Suprapubic skin (tissue), 4 donors: ENCODE results near the gene BAHCC1. TPM values are rescaled to one million over a fixed set of nuclear protein-coding genes. Genes with fewer than 3 reads are reported as not detected.
"Not testable (repeated sequence)": the region's sequence is repeated elsewhere in the genome, so short reads cannot be mapped to it uniquely, and the experiment has no call there.

ENCODE experiments used
- DNase-seq, 2 donors: peaks; one replicate each; pipeline ENCODE4 v3.0.0-alpha.2; 2019; ENCODE audit warnings: low spot score in 2 of 2
- H3K27ac ChIP-seq: fragments of 200-600 bp; sonication (generic); one replicate; pipeline ENCODE4 v1.5.1; 2019
- H3K27me3 ChIP-seq: fragments of 200-600 bp; sonication (generic); one replicate; pipeline ENCODE4 v1.5.1; 2019
- H3K36me3 ChIP-seq: fragments of 200-600 bp; sonication (generic); one replicate; pipeline ENCODE4 v1.5.1; 2019
- H3K4me1 ChIP-seq: fragments of 200-600 bp; sonication (generic); one replicate; pipeline ENCODE4 v1.5.1; 2019
- H3K4me3 ChIP-seq: fragments of 200-600 bp; sonication (generic); one replicate; pipeline ENCODE4 v1.5.1; 2019; ENCODE audit warnings: mild to moderate bottlenecking
- H3K9me3 ChIP-seq: fragments of 200-600 bp; sonication (generic); one replicate; pipeline ENCODE4 v1.5.1; 2019
- CTCF ChIP-seq, 2 donors: fragments of 200-600 bp in 1 of 2; fragments of 450-650 bp in 1 of 2; sonication (generic) in 1 of 2; IDR thresholded peaks; one replicate each; pipeline ENCODE4 v1.5.1; 2016 to 2019; ENCODE audit warnings: antibody characterized with exemption in 2 of 2, mild to moderate bottlenecking in 1 of 2, moderate library complexity in 1 of 2
- EP300 ChIP-seq: sonication (generic); formaldehyde crosslinking; IDR thresholded peaks from one replicate; pipeline ENCODE4 v1.6.1; 2017; ENCODE audit warnings: antibody characterized with exemption
- POLR2A ChIP-seq, 2 donors: fragments of 450-650 bp; IDR thresholded peaks; one replicate each; pipeline ENCODE4 v1.6.1; 2017; ENCODE audit warnings: antibody characterized with exemption in 2 of 2, mild to moderate bottlenecking in 2 of 2, moderate library complexity in 2 of 2
- POLR2AphosphoS5 ChIP-seq, 3 donors: sonication (generic); formaldehyde crosslinking; IDR thresholded peaks; one replicate each; pipeline ENCODE4 v1.6.1; 2017; ENCODE audit warnings: antibody characterized with exemption in 3 of 3
- WGBS: methylation state at CpG from one replicate; pipeline ENCODE4 v1.1.5; 2018; 5-methylcytosine and 5-hydroxymethylcytosine counted together
- total RNA-seq, 4 donors: library from RNA; depleted of rRNA; stranded (reverse); fragments of >200 nt; gene quantifications; one replicate each; pipeline ENCODE4 v1.1.0, GENCODE V29; 2016

The BAHCC1 gene
- total RNA-seq, 4 donors from 2014 or later = 4.5 to 19.3 (median 12.2) TPM

- TF ChIP-seq POLR2A (IDR thresholded peaks at IDR 0.05) (no peak), EP300 (no peak), POLR2AphosphoS5 (IDR thresholded peaks at IDR 0.05) (no peak), CTCF (IDR thresholded peaks at IDR 0.05) (no peak)
- Histone ChIP-seq H3K27ac (no peak overlapping the region), H3K9me3 (no peaks in the 10 kb centered on the region), H3K4me3 (no peak overlapping the region), H3K36me3 (no peaks in the 10 kb centered on the region), H3K4me1 (peaks cover 22% of the 10 kb centered on the region), H3K27me3 (no peaks in the 10 kb centered on the region)
- DNase-seq = no peak
- WGBS = 92% methylated on average over 21 of the region's 21 CpGs
Measured at GRCh38 chr17:81348097-81349055, 46.9 kb upstream of the BAHCC1 start.

GRCh38 chr17:81349397-81350319 is 45.6 kb upstream of the BAHCC1 start:
- 92% methylated on average over 19 of the region's 28 CpGs for WGBS

GRCh38 chr17:81350320-81350890 is 44.9 kb upstream of the BAHCC1 start:
- WGBS = 58% methylated on average over 8 of the region's 8 CpGs
- peak overlapping the region; percentile 5 for H3K27ac ChIP-seq

More at GRCh38 chr17:81349397-81350319, 45.6 kb upstream of the BAHCC1 start:
- H3K9me3 ChIP-seq = no peaks in the 10 kb centered on the region
- no peak for DNase-seq
- no peak overlapping the region for H3K4me3 ChIP-seq
- no peaks in the 10 kb centered on the region for H3K27me3 ChIP-seq
- no peak for TF ChIP-seq CTCF (IDR thresholded peaks at IDR 0.05)
- no peak for TF ChIP-seq POLR2A (IDR thresholded peaks at IDR 0.05)
- TF ChIP-seq EP300 = no peak
- TF ChIP-seq POLR2AphosphoS5 (IDR thresholded peaks at IDR 0.05) = no peak
- H3K27ac ChIP-seq = peak overlapping the region; percentile 5
- peaks cover 17% of the 10 kb centered on the region for H3K4me1 ChIP-seq
- H3K36me3 ChIP-seq = no peaks in the 10 kb centered on the region

DNA sequence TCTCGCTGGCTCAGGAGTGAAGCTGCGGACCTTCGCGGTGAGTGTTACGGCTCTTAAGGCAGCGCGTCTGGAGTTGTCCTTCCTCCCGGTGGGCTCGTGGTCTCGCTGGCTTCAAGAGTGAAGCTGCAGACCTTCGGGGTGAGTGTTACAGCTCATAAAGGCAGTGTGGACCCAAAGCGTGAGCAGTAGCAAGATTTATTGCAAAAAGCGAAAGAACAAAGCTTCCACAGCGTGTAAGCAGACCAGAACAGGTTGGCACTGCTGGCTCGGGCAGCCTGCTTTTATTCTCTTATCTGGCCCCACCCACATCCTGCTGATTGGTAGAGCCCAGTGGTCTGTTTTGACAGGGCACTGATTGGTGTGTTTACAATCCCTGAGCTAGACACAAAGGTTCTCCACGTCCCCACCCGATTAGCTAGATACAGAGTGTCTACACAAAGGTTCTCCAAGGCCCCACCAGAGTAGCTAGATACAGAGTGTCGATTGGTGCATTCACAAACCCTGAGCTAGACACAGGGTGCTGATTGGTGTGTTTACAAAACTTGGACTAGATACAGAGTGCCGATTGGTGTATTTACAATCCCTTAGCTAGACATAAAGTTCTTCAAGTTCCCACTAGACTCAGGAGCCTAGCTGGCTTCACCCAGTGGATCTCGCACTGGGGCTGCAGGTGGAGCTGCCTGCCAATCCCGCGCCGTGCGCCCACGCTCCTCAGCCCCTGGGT is 43.8 kb upstream of the BAHCC1 start:
- peaks cover 15% of the 10 kb centered on the region for H3K4me1 ChIP-seq
- H3K36me3 ChIP-seq, H3K27ac ChIP-seq, H3K9me3 ChIP-seq, H3K4me3 ChIP-seq, DNase-seq, H3K27me3 ChIP-seq: not testable (repeated sequence)
- WGBS = 88% methylated on average over 25 of the region's 25 CpGs

More at GRCh38 chr17:81350320-81350890, 44.9 kb upstream of the BAHCC1 start:
- Histone ChIP-seq H3K9me3 (no peaks in the 10 kb centered on the region), H3K4me1 (peaks cover 17% of the 10 kb centered on the region), H3K36me3 (no peaks in the 10 kb centered on the region), H3K4me3 (no peak overlapping the region), H3K27me3 (no peaks in the 10 kb centered on the region)
- DNase-seq = no peak
- TF ChIP-seq POLR2A (IDR thresholded peaks at IDR 0.05) (no peak), CTCF (IDR thresholded peaks at IDR 0.05) (no peak), POLR2AphosphoS5 (IDR thresholded peaks at IDR 0.05) (no peak), EP300 (no peak)

GRCh38 chr17:81352056-81352455 is 43.2 kb upstream of the BAHCC1 start:
- 73% methylated on average over 2 of the region's 38 CpGs for WGBS
- not testable (repeated sequence) for H3K27me3 ChIP-seq

More at GRCh38 chr17:81352056-81352455, 43.2 kb upstream of the BAHCC1 start:
- H3K9me3 ChIP-seq, H3K27ac ChIP-seq, H3K4me3 ChIP-seq, DNase-seq, H3K36me3 ChIP-seq, H3K4me1 ChIP-seq: not testable (repeated sequence)
